Measurements from ENCODE around the gene ZNF57.
A peak's percentile ranks its signal among the peaks of the same experiment; 100 is the strongest.
"Not testable (repeated sequence)": the region's sequence is repeated elsewhere in the genome, so short reads cannot be mapped to it uniquely, and the experiment has no call there.

ZNF57 gene

GRCh38 chr19:2900296-2901252 is at the start of gene ZNF57:
Gene ZNF57 (plus strand): TSS chr19:2900928. CDS start chr19:2901046, 118 bp downstream.
- DNase-seq: peak; percentile 70

GRCh38 chr19:2852598-2852997 is 48.1 kb upstream of the ZNF57 start:
- no peak for DNase-seq

- no peak for DNase-seq
These were observed 47.6 kb upstream of the ZNF57 start for GRCh38 chr19:2853015-2853606.

GRCh38 chr19:2854849-2855248 is 45.9 kb upstream of the ZNF57 start:
- no peak for DNase-seq

GRCh38 chr19:2856457-2857050 is 44.2 kb upstream of the ZNF57 start:
- DNase-seq: no peak

GRCh38 chr19:2858864-2859263 is 41.9 kb upstream of the ZNF57 start:
- DNase-seq: no peak

GRCh38 chr19:2863816-2864215 is 36.9 kb upstream of the ZNF57 start:
- DNase-seq: no peak

GRCh38 chr19:2865334-2866100 is 35.2 kb upstream of the ZNF57 start:
- DNase-seq: no peak

- DNase-seq: no peak
These were observed 34.2 kb upstream of the ZNF57 start for GRCh38 chr19:2866495-2867024.

GRCh38 chr19:2867025-2867991 is 33.4 kb upstream of the ZNF57 start, which contains the start of gene ZNF556:
Gene ZNF556 (plus strand): TSS chr19:2867335. CDS start chr19:2867422, 87 bp downstream.
- no peak for DNase-seq

- no peak for DNase-seq
These were observed 31.1 kb upstream of the ZNF57 start for GRCh38 chr19:2869618-2870017.

GRCh38 chr19:2872175-2872574 is 28.6 kb upstream of the ZNF57 start:
- DNase-seq: not testable (repeated sequence)

GRCh38 chr19:2877398-2878331 is 23.1 kb upstream of the ZNF57 start:
- DNase-seq: no peak

- no peak for DNase-seq
These were observed 16.9 kb upstream of the ZNF57 start for GRCh38 chr19:2883686-2884439.

GRCh38 chr19:2885736-2886135 is 15.0 kb upstream of the ZNF57 start:
- no peak for DNase-seq

GRCh38 chr19:2887391-2887914 is 13.3 kb upstream of the ZNF57 start:
- DNase-seq: no peak

GRCh38 chr19:2888731-2889224 is 11.9 kb upstream of the ZNF57 start:
- no peak for DNase-seq

- DNase-seq: not testable (repeated sequence)
These were observed 10.2 kb upstream of the ZNF57 start for GRCh38 chr19:2890531-2890930.

GRCh38 chr19:2896694-2897093 is 4.0 kb upstream of the ZNF57 start:
- DNase-seq: no peak

All from SIG-M5 (cell line).